GM12891 (cell line): Measurements from ENCODE around the gene GAPDH.

ENCODE experiments used
- PAX5 ChIP-seq: IDR thresholded peaks from 2 replicates; pipeline ENCODE4 v1.6.1; 2011; ENCODE audit warnings: low read length, moderate library complexity, mild to moderate bottlenecking; ENCODE audit not compliant: insufficient read depth, severe bottlenecking
- POLR2A ChIP-seq: IDR thresholded peaks from 2 replicates; pipeline ENCODE4 v1.6.1; 2011; ENCODE audit warnings: low read depth, low read length, control low read depth
- POLR2AphosphoS5 ChIP-seq: IDR thresholded peaks from 2 replicates; pipeline ENCODE4 v1.6.1; 2011; ENCODE audit warnings: low read depth, low read length, control low read depth
- POU2F2 ChIP-seq: IDR thresholded peaks from 2 replicates; pipeline ENCODE4 v1.6.1; 2011; ENCODE audit warnings: low read depth, mild to moderate bottlenecking, control low read depth, low read length, moderate library complexity
- SPI1 ChIP-seq: IDR thresholded peaks from 2 replicates; pipeline ENCODE4 v1.6.1; 2011; ENCODE audit warnings: low read depth, low read length, control low read depth
- TAF1 ChIP-seq: IDR thresholded peaks from 2 replicates; pipeline ENCODE4 v1.6.1; 2011; ENCODE audit warnings: low read depth, low read length, control low read depth

DNA sequence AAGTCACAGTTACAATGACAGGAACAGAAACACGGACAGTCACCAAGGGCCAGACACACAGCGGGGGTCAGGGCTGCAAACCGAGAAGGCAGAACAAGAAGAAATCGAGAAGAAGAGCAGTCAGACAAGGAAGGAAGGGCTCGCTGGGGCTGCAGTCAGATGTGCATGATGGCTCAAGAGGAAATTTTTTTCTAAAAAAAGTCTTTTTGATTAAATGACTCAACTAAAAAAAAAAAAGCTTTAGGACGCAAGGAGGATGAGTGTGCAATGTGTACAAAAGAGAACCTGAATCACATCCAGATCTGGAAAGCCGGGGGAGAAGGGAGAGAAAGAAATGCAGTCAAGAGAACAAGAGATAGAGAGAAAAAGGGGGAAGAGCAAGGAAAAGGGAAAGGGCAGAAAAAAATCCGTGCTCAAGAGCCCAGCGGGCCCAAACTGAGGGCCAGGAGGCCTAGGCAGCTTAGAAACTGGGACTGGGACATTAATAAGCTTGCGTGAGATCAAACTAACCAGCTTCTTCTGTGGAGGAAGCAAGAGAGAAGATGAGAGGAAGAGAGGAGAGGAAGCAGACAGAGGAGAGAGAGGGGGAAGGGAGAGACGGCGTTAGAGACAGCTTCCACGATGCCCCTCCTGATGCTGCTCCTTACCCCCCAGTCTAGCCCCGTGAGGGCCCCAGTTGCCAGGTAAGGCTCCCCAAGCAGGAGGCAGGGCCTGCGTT, 14.8 kb downstream of the GAPDH start:
- TF ChIP-seq POU2F2 (no peak), POLR2AphosphoS5 (no peak), POLR2A (no peak), PAX5 (no peak), TAF1 (no peak), SPI1 (no peak)
